HepG2 (cell line): Measurements from ENCODE around the gene TESPA1.

ENCODE experiments used
- ARNT2 ChIP-seq: sonication (generic); formaldehyde crosslinking; IDR thresholded peaks from 2 replicates; pipeline ENCODE4 v1.8.0; 2022; ENCODE audit warnings: mild to moderate bottlenecking, low read depth, missing genetic modification reagents, moderate library complexity
- CHCHD3 ChIP-seq: sonication (generic); formaldehyde crosslinking; IDR thresholded peaks from 2 replicates; pipeline ENCODE4 v1.8.0; 2022; ENCODE audit warnings: mild to moderate bottlenecking, missing genetic modification reagents, moderate library complexity
- MTA3 ChIP-seq: sonication (generic); formaldehyde crosslinking; IDR thresholded peaks from 2 replicates; pipeline ENCODE4 v1.4.0; 2020; ENCODE audit warnings: missing genetic modification reagents
- PHF20 ChIP-seq: sonication (generic); formaldehyde crosslinking; IDR thresholded peaks from 2 replicates; pipeline ENCODE4 v1.5.0; 2020; ENCODE audit warnings: mild to moderate bottlenecking, missing genetic modification reagents
- RNF219 ChIP-seq: sonication (generic); formaldehyde crosslinking; IDR thresholded peaks from 2 replicates; pipeline ENCODE4 v1.5.0; 2020; ENCODE audit warnings: mild to moderate bottlenecking, missing genetic modification reagents
- TOE1 ChIP-seq: sonication (generic); formaldehyde crosslinking; IDR thresholded peaks from 2 replicates; pipeline ENCODE4 v1.4.0; 2020; ENCODE audit warnings: mild to moderate bottlenecking, missing genetic modification reagents
- ZNF510 ChIP-seq: sonication (generic); formaldehyde crosslinking; IDR thresholded peaks from 2 replicates; pipeline ENCODE4 v1.4.0; 2020; ENCODE audit warnings: low read depth, mild to moderate bottlenecking, missing genetic modification reagents
- ZNF616 ChIP-seq: sonication (generic); formaldehyde crosslinking; IDR thresholded peaks from 2 replicates; pipeline ENCODE4 v1.5.0; 2020; ENCODE audit warnings: low read depth, mild to moderate bottlenecking, missing genetic modification reagents
- ZNF678 ChIP-seq: sonication (generic); formaldehyde crosslinking; IDR thresholded peaks from 2 replicates; pipeline ENCODE4 v1.4.0; 2020; ENCODE audit warnings: mild to moderate bottlenecking, missing genetic modification reagents
- TF ChIP-seq, protein P1 (sequence below): sonication (generic); formaldehyde crosslinking; IDR thresholded peaks from 2 replicates; pipeline ENCODE4 v1.5.0; 2020; ENCODE audit warnings: mild to moderate bottlenecking, missing genetic modification reagents, moderate library complexity

DNA sequence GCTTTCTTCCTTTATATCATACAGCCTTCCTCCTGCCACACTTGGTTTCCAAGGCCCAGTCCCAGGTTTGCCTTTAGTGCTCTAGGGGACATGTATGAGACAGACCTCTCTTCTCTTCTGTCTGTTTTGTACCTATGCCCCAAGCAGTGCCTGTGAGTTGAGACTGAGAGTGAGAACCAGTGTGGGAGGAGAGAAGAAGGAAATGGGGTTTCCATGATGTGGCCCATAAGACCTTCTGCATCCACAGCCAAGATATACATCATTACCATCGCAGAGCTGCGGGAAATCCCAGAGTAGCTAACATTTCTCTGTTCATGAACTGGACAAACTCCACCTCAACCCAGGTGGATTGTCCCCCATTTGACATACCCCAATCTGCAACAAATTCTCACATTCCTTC, 2.8 kb downstream of the TESPA1 start:
- TF ChIP-seq MTA3: no peak
- TF ChIP-seq ZNF616 (CRISPR knock-in tag): no peak
- no peak for TF ChIP-seq RNF219
- no peak for TF ChIP-seq ARNT2 (CRISPR knock-in tag)
- TF ChIP-seq, protein P1, sequence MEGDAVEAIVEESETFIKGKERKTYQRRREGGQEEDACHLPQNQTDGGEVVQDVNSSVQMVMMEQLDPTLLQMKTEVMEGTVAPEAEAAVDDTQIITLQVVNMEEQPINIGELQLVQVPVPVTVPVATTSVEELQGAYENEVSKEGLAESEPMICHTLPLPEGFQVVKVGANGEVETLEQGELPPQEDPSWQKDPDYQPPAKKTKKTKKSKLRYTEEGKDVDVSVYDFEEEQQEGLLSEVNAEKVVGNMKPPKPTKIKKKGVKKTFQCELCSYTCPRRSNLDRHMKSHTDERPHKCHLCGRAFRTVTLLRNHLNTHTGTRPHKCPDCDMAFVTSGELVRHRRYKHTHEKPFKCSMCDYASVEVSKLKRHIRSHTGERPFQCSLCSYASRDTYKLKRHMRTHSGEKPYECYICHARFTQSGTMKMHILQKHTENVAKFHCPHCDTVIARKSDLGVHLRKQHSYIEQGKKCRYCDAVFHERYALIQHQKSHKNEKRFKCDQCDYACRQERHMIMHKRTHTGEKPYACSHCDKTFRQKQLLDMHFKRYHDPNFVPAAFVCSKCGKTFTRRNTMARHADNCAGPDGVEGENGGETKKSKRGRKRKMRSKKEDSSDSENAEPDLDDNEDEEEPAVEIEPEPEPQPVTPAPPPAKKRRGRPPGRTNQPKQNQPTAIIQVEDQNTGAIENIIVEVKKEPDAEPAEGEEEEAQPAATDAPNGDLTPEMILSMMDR (CRISPR knock-in tag): no peak
- no peak for TF ChIP-seq ZNF678
- no peak for TF ChIP-seq ZNF510
- no peak for TF ChIP-seq CHCHD3 (CRISPR knock-in tag)
- no peak for TF ChIP-seq PHF20 (CRISPR knock-in tag)
- no peak for TF ChIP-seq TOE1 (CRISPR knock-in tag)
